ENCODE results near the gene TBC1D2B.
"Not testable (repeated sequence)": the region's sequence is repeated elsewhere in the genome, so short reads cannot be mapped to it uniquely, and the experiment has no call there.

Gene TBC1D2B

DNA sequence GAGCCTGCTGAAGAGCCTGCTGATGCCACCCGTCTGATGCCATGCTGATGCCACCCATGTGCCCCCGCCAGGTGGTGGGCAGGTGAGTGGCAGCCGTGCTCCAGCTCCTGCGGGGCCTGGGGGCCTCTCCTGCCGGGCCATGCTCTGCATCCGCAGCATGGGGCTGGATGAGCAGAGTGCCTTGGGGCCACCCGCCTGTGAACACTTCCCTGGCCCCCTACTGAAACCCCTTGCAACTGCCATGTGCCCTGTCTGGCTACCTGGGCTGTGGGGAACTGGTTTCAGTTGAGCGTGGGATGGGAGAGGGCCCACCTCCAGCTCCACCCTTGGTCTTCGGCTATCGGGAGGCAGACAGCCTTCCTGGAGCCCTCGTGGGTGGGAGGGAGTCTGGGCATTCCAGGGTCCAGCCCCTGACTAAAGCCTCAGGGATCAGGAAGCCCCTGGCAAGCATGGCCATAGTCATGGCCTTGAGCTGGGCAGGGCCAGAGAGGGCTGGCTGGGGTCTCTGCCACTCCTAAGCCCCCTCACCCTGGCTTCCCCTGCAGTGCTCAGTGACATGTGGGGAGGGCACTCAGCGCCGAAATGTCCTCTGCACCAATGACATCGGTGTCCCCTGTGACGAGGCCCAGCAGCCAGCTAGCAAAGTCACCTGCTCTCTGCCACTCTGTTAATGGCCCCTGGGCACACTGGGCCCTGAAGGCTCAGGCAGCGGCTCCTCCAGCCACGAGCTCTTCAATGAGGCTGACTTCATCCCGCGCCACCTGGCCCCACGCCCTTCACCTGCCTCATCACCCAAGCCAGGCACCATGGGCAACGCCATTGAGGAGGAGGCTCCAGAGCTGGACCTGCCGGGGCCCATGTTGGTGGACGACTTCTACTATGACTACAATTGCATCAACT is 92.2 kb downstream of the TBC1D2B start:
- DNase-seq: no peak

DNA sequence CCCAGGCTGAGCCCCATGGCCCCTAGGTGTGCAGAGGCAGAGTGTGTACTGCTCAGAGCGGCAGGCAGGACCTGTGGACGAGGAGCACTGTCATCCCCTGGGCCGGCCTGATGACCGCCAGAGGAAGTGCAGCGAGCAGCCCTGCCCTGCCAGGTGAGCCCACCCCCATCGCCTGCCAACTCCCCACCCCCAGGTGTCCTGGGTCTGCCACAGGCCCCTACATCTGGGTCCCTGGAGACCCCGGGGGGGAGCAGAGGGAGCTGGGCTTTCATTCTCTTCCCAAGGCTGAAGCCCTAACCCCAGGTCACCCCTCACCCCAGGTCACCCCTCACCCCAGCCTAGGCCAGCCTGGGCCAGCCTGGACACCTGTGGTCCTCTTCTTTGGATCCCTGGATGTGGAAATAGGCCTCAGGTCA is 93.1 kb downstream of the TBC1D2B start:
- DNase-seq: no peak

DNA sequence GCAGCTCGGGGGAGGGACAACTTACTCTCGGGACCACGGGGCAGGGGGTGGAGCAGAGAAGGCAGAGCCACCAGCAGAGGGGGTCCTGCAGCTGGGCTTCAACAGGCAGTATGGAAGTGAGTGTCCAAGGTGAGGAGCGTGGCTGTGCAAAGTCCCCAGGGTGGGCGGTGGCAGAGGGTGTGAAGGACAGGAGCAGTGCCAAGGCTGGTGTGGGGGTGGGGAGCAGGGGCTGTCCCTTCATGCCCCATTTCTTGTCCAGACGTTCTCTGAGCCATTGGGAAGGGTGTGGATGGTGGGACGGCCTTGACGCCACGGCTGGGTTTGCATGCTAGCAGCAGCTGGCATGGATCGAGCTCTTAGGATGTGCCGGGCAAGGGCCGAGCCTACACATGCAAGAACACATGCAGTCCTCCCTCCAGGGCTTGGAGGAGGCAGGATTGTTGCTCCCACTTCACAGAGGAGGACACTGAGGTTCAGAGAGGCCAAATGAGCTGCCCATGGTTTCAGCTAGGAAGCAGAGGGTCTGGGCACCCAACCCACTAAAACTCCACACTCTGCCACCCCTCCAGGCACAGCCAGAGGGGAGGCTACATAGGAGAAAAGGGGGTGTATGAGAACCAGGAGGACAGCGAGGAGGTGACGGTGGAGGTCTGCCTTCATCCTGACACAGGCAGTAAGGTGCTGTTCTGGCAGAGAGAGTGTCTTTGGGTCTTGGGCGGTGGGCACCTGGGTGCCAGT is 93.6 kb downstream of the TBC1D2B start:
- DNase-seq: no peak

DNA sequence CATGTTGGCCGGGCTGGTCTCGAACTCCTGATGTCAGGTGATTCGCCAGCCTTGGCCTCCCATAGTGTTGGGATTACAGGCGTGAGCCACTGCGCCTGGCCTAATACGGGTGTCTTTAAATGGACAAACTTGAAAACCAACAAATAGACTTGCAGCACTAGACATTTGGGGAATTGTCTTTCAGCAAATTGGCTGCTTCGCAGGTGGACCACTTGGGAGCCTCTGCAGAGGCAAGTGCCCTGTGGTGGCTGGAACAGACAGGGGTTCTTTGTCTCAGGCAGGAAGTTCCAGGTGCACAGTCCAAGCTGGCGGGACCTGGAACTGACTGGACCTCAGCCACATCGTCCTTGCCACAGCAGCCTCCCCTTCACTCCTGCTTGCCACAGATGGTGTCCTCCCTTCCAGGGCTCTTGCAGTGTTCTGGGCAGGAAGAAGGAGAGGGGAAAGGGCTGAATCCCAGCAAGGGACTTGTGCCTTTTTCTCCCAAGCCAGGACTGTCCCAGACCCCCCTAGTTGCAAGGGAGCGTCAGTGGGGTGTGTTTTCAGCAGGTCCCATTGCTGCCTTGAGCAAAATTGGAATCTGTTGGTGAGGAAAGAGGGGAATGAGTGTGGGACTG is 94.3 kb downstream of the TBC1D2B start:
- DNase-seq: no peak

DNA sequence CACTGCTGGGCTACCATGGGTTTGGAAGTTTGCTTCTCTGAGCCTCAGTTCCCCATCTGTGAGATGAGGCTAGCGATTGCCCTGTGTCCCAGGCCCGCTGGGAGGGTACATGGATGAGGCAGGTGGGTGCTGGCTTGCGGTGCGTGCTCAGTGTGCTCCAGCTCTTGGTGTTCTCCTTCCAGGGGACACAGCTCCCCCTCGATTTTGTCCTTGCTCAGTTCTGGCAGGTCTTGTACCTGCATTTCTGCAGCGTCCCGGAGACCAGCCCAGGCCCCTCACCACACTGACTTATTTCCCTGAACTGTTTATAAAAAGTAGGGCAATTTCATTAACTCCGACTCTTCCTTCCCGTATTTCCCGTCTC is 95.4 kb downstream of the TBC1D2B start:
- no peak for DNase-seq

- DNase-seq: no peak
These were observed 96.0 kb downstream of the TBC1D2B start for GRCh38 chr15:77981281-77982126.

DNA sequence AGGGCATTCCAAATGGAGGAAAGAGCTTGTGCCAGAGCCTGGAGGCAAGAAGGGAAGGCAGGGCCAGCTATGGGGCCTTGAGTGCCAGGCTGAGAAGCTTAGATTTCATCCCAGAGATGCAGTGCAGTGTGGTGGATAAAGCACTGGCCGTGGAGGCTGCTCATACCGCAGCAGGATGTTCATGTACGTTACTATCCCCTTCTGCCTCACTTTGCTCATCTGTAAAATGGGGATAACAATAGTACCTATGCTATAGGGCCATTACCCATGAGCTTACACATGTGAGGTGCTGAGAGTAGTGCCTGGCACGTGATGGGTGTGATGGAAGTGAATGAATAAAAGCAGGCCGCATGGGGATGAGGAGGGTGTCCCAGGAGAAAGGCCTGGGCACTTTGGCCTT is 96.8 kb downstream of the TBC1D2B start:
- not testable (repeated sequence) for DNase-seq

GRCh38 chr15:77980098-77980497 is 97.4 kb downstream of the TBC1D2B start:
- no peak for DNase-seq

DNA sequence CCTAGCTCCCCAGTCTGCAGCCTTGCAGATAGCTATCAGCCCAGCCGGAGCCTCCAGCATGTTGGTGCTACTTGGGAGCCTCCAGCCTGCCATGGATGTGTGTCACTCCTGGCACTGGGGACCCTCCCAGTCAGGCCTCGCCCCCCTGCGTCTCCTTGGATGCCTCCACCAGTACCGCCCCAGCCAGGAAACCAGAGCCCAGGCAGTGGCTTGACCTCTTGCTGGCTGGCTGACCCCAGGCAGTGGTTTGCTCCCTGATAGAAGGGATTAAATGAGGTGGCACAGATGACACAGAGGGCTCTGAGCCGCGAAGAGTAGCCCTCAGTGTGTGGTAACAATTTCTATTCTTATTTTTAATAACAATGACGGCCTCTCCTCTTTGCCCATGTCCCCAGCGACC is 98.4 kb downstream of the TBC1D2B start:
- DNase-seq: not testable (repeated sequence)

- DNase-seq: not testable (repeated sequence)
These were observed 98.8 kb downstream of the TBC1D2B start for GRCh38 chr15:77978759-77979145.

DNA sequence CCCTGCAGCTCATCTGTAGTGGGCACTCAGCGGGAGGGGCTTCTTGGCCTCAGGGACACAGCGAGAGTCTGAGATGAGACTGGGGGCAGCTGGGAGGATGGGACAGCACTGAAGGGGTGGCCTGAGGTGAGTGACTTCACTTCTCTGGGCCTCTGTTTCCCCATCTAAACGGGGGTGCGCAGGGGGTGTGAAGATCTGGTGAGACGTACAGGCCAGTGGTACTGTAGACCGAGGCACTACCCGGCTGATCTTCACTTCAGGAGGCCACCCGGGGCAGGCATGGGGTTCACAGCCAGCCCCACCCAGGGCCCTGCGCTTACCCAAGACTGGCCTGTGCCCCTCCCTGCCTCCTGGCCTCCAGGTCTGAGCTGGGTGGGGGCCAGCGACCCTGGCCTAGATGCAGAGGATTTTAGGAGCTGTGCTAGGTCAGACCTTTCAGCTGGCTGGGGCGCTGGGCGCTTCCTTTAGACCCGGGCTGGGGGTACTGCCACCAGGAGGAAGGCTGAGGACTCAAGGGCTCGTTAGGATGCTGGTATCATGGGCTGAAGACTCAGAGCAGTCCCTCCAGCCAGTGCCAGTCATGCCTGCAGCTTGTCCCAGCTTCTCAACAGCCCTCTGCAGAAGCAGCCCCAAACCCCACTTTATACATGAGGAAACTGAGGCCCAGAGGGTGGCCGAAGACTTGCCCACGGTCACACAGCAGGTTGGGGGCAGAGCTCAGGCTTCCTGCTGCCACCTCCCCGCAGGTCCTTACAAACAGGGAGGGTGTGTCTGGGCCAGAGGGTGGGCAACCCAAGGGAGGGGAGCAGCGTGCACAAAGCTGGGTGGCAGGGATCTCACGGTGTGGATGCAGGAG is 99.4 kb downstream of the TBC1D2B start:
- not testable (repeated sequence) for DNase-seq

- not testable (repeated sequence) for DNase-seq
These were observed 100.6 kb downstream of the TBC1D2B start for GRCh38 chr15:77976760-77977525.

DNA sequence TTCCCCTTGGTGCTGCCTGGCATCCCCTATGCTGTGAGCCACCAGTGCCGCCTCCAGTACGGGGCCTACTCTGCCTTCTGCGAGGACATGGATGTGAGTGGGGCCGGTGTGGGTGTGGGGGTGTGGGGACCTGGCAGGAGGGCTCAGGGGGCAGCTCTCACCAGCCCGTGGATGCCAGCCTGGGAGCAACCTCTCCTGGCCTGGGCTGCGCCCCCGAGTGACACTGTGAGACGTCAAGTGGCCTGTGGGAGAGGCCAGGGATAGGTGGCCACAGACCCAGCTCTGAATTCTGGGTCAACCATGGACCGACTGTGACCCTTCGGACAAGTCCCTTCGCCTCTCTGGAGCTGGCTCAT is 101.4 kb downstream of the TBC1D2B start:
- DNase-seq: not testable (repeated sequence)

- no peak for DNase-seq
These were observed 102.0 kb downstream of the TBC1D2B start for GRCh38 chr15:77975332-77976094.

GRCh38 chr15:77974416-77975331 is 102.8 kb downstream of the TBC1D2B start:
- no peak for DNase-seq

DNA sequence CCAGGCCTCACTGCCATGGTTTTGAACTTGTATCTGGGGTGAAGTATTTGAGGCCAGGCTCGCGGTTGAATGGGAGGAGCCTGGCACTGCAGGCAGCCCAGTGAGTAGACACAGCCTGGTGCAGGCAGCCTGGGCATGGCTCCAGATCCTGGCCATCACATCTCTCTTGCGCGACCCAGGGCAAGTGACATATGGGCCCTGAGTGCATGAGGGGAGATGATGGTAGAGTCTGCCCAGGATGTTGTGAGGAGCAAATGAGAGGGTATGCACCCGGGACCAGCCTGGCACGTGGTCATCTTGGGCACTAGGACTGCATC is 103.5 kb downstream of the TBC1D2B start:
- peak; percentile 85 for DNase-seq

GRCh38 chr15:77973273-77974097 is 104.0 kb downstream of the TBC1D2B start:
- DNase-seq: not testable (repeated sequence)

- not testable (repeated sequence) for DNase-seq
These were observed 104.8 kb downstream of the TBC1D2B start for GRCh38 chr15:77972706-77973105.

All from RPMI8226 (cell line).